Psoas muscle (tissue), 8 donors: ENCODE data around the gene FAM193A. TPM values are rescaled to one million over a fixed set of nuclear protein-coding genes. Genes with fewer than 3 reads are reported as not detected.

Experiments
- ATAC-seq, 4 donors: fragments of 200-7000 bp; cut with Tn5 transposase; one replicate each; pipeline ENCODE4 v1.9.1; 2020; ENCODE audit warnings: moderate library complexity in 3 of 4, mild to moderate bottlenecking in 2 of 4
- DNase-seq, 2 donors: peaks; one replicate each; pipeline ENCODE4 v3.0.0-alpha.2; 2020
- H3K27ac ChIP-seq: fragments of 200-600 bp; one replicate; pipeline ENCODE4 v1.8.0; 2022
- H3K27me3 ChIP-seq, 3 donors: fragments of 200-600 bp in 1 of 3; one replicate each; pipeline versions ENCODE4 v1.6.1 to v1.8.0; 2013 to 2022; ENCODE audit warnings: low read length in 2 of 3, mild to moderate bottlenecking in 2 of 3, moderate library complexity in 1 of 3; ENCODE audit not compliant: insufficient read depth in 3 of 3
- H3K36me3 ChIP-seq, 2 donors: fragments of 200-600 bp in 1 of 2; one replicate each; pipeline versions ENCODE4 v1.6.1 to v1.8.0; 2013 to 2022; ENCODE audit warnings: low read depth in 1 of 2, mild to moderate bottlenecking in 1 of 2, moderate library complexity in 1 of 2; ENCODE audit not compliant: insufficient read depth in 1 of 2
- H3K4me1 ChIP-seq: fragments of 200-600 bp; one replicate; pipeline ENCODE4 v1.8.0; 2022
- H3K4me3 ChIP-seq: fragments of 200-600 bp; one replicate; pipeline ENCODE4 v1.8.0; 2022; ENCODE audit warnings: mild to moderate bottlenecking
- H3K9me3 ChIP-seq: fragments of 200-600 bp; one replicate; pipeline ENCODE4 v1.8.0; 2022
- WGBS, 3 donors: extraction: QIAGEN DNeasy Blood & Tissue Kit; methylation state at CpG; one replicate each; pipeline versions ENCODE4 v1.1.6 to v1.1.7; 2013; 5-methylcytosine and 5-hydroxymethylcytosine counted together
- intact Hi-C, 2 donors: fragments of 100-400 bp; cut with DNase I; formaldehyde crosslinking; loops; one replicate each; pipeline versions ENCODE4 v1.11.0 to v1.14.2; 2022
- polyA plus RNA-seq, 3 donors: library from polyadenylated mRNA; stranded (reverse); fragments of 200-250 nt; gene quantifications; one replicate each; pipeline ENCODE4 v1.2.3, GENCODE V29; 2013
- total RNA-seq, 4 donors: library from RNA; stranded (reverse); fragmentation: NEBNext Ultra II Directional in 2 of 4; extraction: Animal tissue kit (Norgen Biotek cat#: 25700) in 2 of 4; gene quantifications; one replicate each; pipeline versions ENCODE4 v1.2.1 to v1.2.4, GENCODE V29; 2021 to 2023
- TF ChIP-seq, protein P1 (sequence below): fragments of 200-600 bp; IDR thresholded peaks from one replicate; pipeline ENCODE4 v1.8.0; 2022; ENCODE audit warnings: antibody characterized with exemption
- donor health status: healthy with polysubstance abuse.
- donor health status: DM: no; HTN: no; CAD: no; lungs with moderate emphysema.
- donor health status: Bipolar disorder and iron deficiency.
- donor health status: healthy.
- donor health status: DM: yes; HTN: yes; CAD: no.
- donor health status: DM: no; HTN: no; CAD: no.
- donor health status: DM: no; HTN: no; CAD: no.
- donor health status: DM: yes; HTN: yes; CAD: no.

FAM193A gene
- total and polyA plus RNA-seq, 7 donors = 7.5 to 20.0 (median 14.6) TPM

DNA sequence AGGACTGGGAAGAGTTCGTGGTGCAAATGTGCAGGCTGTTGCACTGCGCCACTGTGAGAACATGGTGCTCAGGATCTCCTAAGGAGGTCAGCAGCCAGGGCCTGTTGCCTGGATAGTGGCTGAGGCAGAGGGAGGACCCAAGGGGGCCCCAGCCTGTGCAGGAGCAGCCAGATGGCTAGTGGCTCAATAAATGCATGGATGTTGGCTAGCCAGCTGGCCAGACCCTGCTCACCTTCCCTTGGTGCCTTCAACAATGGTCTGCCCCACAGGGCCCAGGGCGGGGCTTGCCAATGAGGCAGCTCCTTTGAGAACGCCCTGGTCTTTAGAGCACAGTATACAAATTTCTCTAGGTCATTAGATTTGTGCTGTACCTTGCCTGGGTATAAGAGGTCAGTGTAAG, 152.2 kb downstream of the FAM193A start:
- TF ChIP-seq, protein P1, sequence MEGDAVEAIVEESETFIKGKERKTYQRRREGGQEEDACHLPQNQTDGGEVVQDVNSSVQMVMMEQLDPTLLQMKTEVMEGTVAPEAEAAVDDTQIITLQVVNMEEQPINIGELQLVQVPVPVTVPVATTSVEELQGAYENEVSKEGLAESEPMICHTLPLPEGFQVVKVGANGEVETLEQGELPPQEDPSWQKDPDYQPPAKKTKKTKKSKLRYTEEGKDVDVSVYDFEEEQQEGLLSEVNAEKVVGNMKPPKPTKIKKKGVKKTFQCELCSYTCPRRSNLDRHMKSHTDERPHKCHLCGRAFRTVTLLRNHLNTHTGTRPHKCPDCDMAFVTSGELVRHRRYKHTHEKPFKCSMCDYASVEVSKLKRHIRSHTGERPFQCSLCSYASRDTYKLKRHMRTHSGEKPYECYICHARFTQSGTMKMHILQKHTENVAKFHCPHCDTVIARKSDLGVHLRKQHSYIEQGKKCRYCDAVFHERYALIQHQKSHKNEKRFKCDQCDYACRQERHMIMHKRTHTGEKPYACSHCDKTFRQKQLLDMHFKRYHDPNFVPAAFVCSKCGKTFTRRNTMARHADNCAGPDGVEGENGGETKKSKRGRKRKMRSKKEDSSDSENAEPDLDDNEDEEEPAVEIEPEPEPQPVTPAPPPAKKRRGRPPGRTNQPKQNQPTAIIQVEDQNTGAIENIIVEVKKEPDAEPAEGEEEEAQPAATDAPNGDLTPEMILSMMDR = no peak
- ATAC-seq (peak in 1 of 4 donors; percentile 28), DNase-seq (no peak)
- H3K27ac ChIP-seq = no peak overlapping the region
- intact Hi-C loops = no loop called here
- H3K27me3 ChIP-seq = no peaks in the 10 kb centered on the region
- 88 to 95% (median 91%) methylated on average over 4 of the region's 4 CpGs for WGBS, 3 donors
- H3K4me3 ChIP-seq = no peak overlapping the region
- H3K9me3 ChIP-seq = no peaks in the 10 kb centered on the region
- no peaks in the 10 kb centered on the region for H3K4me1 ChIP-seq
- H3K36me3 ChIP-seq = peaks cover 6 to 90% of the 10 kb centered on the region in 2 donors

DNA sequence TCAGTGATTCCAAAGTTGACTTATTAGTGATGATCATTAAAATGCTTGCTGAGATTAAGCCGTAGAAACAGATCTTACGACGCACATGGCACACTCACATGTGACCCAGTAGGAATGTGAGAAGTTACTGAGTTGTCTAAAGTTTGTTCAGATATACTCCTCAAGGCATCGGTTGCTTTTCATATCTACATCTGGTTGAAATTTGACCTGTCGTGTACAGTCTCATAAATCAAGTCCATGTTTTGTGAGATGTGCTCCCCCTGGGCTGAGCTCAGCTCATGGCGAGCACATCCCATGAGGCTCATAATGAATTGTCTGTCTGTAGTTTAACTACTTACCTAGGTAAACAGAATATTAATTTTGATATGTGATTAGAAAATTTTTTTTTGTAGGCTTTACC, 152.7 kb downstream of the FAM193A start:
- no peaks in the 10 kb centered on the region for H3K9me3 ChIP-seq

DNA sequence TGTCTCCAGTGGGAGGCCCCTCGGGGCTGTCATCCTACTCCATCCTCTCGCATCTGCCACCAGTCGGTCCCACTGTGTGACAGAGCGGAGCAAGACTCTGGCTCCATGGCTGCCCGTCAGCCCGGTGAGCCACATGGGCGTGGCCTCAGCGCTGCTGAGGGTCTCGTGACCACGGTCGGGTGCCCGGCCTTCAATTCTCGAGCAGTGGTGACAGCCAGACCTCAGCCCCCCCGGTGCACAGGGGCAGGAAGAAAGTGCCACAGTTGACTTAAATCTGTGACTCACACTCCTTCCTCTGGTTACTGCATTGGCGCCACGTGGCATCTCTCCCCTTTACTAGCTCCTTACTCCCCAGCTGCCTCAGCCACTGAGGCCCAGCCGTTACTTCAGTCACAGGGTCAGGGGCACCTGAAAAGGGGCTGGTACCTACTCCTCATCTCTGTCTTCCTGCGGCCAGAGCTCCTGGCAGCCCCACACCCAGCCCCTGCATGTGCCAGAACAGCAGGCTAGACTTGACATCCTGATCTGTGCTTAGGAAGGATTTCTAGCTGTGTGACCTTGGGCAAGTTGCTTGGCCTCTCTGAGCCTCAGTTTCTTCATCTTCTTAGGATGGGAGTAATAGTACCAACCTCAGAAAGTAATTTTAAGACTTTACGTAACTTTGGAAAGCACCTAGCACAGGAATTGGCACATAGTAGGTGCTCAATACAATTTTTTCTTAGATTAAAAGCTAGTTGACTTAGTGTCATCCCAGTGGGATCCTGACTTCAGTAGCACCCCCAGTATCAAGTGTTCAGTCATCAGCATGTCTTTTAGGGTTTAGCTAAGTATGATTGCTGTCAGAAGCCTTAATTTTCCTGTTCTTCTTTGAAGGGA, 153.6 kb downstream of the FAM193A start:
- no peaks in the 10 kb centered on the region for H3K4me1 ChIP-seq
- peaks cover 3 to 90% of the 10 kb centered on the region in 2 donors for H3K36me3 ChIP-seq
- no peaks in the 10 kb centered on the region for H3K27me3 ChIP-seq
- ATAC-seq (peak in 2 of 4 donors; percentile 14 to 21), DNase-seq (peak; percentile 27 to 53)
- TF ChIP-seq, protein P1 = no peak
- intact Hi-C loops = no loop called here
- no peak overlapping the region for H3K27ac ChIP-seq
- 66 to 68% (median 67%) methylated on average over 19 of the region's 19 CpGs for WGBS, 3 donors
- no peak overlapping the region for H3K4me3 ChIP-seq
- H3K9me3 ChIP-seq = no peaks in the 10 kb centered on the region

More for the DNA sequence above, 152.7 kb downstream of the FAM193A start:
- H3K36me3 ChIP-seq = peaks cover 6 to 90% of the 10 kb centered on the region in 2 donors
- intact Hi-C loops = no loop called here
- H3K27me3 ChIP-seq = no peaks in the 10 kb centered on the region
- ATAC-seq (peak in 1 of 4 donors; percentile 29), DNase-seq (no peak)
- H3K4me1 ChIP-seq = no peaks in the 10 kb centered on the region
- no peak overlapping the region for H3K27ac ChIP-seq
- H3K4me3 ChIP-seq = no peak overlapping the region
- TF ChIP-seq, protein P1 = no peak
- WGBS, 3 donors = 54 to 80% (median 60%) methylated on average over 6 of the region's 6 CpGs

DNA sequence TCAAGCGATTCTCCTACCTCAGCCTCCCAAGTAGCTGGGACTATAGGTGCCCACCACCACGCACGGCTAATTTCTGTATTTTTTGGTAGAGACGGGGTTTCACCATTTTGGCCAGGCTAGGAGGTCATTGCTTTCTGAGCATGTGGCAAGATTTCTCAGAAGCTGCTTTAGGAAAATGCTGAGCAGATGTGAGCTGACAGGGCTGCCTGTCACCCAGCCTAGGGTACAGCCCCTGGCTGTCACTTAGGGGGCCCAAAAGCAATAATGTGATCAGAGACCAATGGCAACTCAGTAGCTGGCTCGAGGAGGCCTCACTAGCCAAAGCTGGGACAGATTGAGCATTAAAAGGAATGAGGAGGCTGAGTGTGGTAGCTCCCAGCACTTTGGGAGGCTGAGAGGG, 154.9 kb downstream of the FAM193A start:
- no peaks in the 10 kb centered on the region for H3K9me3 ChIP-seq
- 94 to 98% (median 97%) methylated on average over 5 of the region's 5 CpGs for WGBS, 3 donors
- DNase-seq (no peak), ATAC-seq (no peak)
- H3K36me3 ChIP-seq = peaks cover 4 to 90% of the 10 kb centered on the region in 2 donors
- intact Hi-C loops = no loop called here
- no peak overlapping the region for H3K27ac ChIP-seq
- no peak overlapping the region for H3K4me3 ChIP-seq
- TF ChIP-seq, protein P1 = no peak
- no peaks in the 10 kb centered on the region for H3K4me1 ChIP-seq
- no peaks in the 10 kb centered on the region for H3K27me3 ChIP-seq
